Skeletal muscle tissue (tissue), 4 donors: ENCODE measurements around the gene SERAC1. TPM values are rescaled to one million over a fixed set of nuclear protein-coding genes. Genes with fewer than 3 reads are reported as not detected.

Experiments used
- H3K27ac ChIP-seq: one replicate; pipeline ENCODE4 v1.7.0; 2013; ENCODE audit warnings: mild to moderate bottlenecking, low read depth, low read length, inconsistent platforms
- H3K27me3 ChIP-seq, 3 donors: one replicate each; pipeline ENCODE4 v1.7.0; 2013; ENCODE audit warnings: low read length in 3 of 3; ENCODE audit not compliant: control insufficient read depth in 3 of 3, insufficient read depth in 3 of 3
- H3K36me3 ChIP-seq, 3 donors: one replicate each; pipeline ENCODE4 v1.7.0; 2013; ENCODE audit warnings: low read length in 3 of 3; ENCODE audit not compliant: control insufficient read depth in 3 of 3, insufficient read depth in 3 of 3
- H3K4me1 ChIP-seq, 3 donors: one replicate each; pipeline ENCODE4 v1.7.0; 2013; ENCODE audit warnings: low read length in 3 of 3, mild to moderate bottlenecking in 3 of 3; ENCODE audit not compliant: control insufficient read depth in 3 of 3, insufficient read depth in 3 of 3
- H3K4me3 ChIP-seq, 3 donors: one replicate each; pipeline ENCODE4 v1.7.0; 2013; ENCODE audit warnings: low read length in 3 of 3
- H3K9ac ChIP-seq, 3 donors: one replicate each; pipeline ENCODE4 v1.7.0; 2013; ENCODE audit warnings: low read length in 3 of 3, mild to moderate bottlenecking in 3 of 3, moderate library complexity in 2 of 3, low read depth in 1 of 3
- H3K9me3 ChIP-seq, 3 donors: one replicate each; pipeline ENCODE4 v1.7.0; 2013; ENCODE audit warnings: low read length in 3 of 3; ENCODE audit not compliant: control insufficient read depth in 3 of 3
- total RNA-seq: library from RNA; depleted of rRNA; stranded (reverse); fragments of >200 nt; gene quantifications from one replicate; pipeline ENCODE4 v1.2.3, GENCODE V29; 2014
- donor health status: Osteomylitis.

Gene SERAC1
- total RNA-seq, 1 donor from 2014 or later: 6.8 TPM

- no peak overlapping the region for H3K27ac ChIP-seq
- H3K9me3 ChIP-seq: no peaks in the 10 kb centered on the region
- no peaks in the 10 kb centered on the region for H3K4me1 ChIP-seq
- H3K36me3 ChIP-seq: peaks cover 0 to 2% (median 0%) of the 10 kb centered on the region in 3 donors
- H3K27me3 ChIP-seq: no peaks in the 10 kb centered on the region
- H3K9ac ChIP-seq: no peak overlapping the region
- no peak overlapping the region for H3K4me3 ChIP-seq
Observed at GRCh38 chr6:158131926-158132325, 36.1 kb downstream of the SERAC1 start.

DNA sequence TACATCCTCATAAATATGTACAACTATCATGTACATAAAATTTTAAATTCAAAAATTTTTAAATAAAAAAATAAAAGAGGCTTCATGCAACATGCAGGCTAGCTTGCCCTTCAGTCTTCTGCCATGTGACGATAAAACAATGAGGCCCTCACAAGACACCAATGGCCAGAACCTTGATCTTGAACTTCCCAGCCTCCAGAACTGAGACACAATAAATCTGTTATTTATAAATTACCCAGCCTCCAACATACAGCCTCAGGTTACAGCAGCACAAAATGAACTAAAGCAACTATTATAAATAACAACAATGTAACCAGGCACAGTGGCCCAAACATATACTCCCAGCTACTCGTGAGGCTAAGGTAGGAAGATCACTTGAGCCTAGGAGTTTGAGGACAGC, 42.8 kb downstream of the SERAC1 start:
- Histone ChIP-seq H3K36me3 (peaks cover 0 to 11% (median 2%) of the 10 kb centered on the region in 3 donors), H3K9me3 (no peaks in the 10 kb centered on the region), H3K27ac (no peak overlapping the region), H3K4me3 (no peak overlapping the region), H3K4me1 (no peaks in the 10 kb centered on the region), H3K9ac (no peak overlapping the region), H3K27me3 (no peaks in the 10 kb centered on the region)

DNA sequence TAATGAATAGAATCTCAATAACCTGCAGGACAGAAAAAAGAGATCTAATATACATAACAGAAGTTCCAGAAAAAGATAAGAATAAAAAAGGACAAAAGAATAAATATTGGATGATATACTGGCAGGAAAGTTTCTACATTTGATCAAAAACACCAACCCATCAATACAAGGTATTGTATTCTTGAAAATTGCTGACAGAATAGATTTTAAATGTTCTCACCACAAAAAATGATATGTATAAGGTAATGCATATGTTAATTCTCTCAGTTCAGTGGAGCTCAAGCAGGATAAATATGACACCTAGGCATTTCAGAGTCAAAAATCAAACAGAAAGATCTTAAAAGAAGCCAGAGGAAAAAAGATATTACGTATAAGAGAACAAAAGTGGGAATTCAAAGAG, 43.8 kb downstream of the SERAC1 start:
- no peak overlapping the region for H3K27ac ChIP-seq
- H3K9me3 ChIP-seq: no peaks in the 10 kb centered on the region
- H3K36me3 ChIP-seq: peaks cover 0 to 13% (median 2%) of the 10 kb centered on the region in 3 donors
- no peaks in the 10 kb centered on the region for H3K4me1 ChIP-seq
- no peak overlapping the region for H3K4me3 ChIP-seq
- H3K9ac ChIP-seq: no peak overlapping the region
- no peaks in the 10 kb centered on the region for H3K27me3 ChIP-seq

DNA sequence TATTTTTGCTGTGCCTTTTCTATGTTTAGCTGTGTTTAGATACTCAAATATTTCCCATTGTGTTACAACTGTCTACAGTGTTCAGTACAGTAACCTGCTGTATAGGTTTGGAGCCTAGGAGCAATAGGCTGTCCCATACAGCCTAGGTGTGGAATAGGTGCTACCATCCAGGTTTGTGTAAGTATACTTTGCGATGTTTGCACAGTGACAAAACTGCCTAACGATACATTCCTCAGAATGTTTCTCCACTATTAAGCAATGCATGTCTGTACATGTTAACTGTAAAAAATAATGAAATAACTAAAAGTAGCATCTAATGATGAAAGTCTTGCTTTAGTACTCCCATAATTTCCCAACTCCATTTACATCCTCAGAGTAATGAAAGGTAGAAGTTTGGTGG, 46.0 kb downstream of the SERAC1 start:
- Histone ChIP-seq H3K27me3 (no peaks in the 10 kb centered on the region), H3K4me1 (no peaks in the 10 kb centered on the region), H3K9me3 (no peaks in the 10 kb centered on the region), H3K9ac (no peak overlapping the region), H3K36me3 (peaks cover 5 to 16% (median 5%) of the 10 kb centered on the region in 3 donors), H3K27ac (no peak overlapping the region), H3K4me3 (no peak overlapping the region)

DNA sequence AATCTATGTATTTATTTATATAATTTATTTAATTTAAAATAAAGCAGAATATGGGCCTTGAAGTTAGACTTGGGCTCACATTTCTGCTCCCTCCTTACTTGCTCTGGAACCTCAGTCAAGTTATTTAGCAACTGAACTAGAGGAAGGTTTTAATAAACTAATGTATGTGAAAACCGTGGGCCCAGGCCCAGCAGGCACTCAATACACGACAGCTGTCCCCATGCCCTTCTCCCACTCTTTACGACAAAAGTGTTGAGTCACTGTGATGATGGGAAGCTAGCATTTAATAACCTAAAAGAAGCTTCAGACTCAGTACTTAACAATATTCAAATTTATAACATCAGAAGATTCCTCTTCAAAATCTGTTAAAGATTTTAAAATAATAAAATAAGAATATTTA, 46.7 kb downstream of the SERAC1 start:
- Histone ChIP-seq H3K27ac (no peak overlapping the region), H3K4me1 (no peaks in the 10 kb centered on the region), H3K27me3 (no peaks in the 10 kb centered on the region), H3K36me3 (peaks cover 5 to 18% (median 7%) of the 10 kb centered on the region in 3 donors), H3K4me3 (no peak overlapping the region), H3K9me3 (no peaks in the 10 kb centered on the region), H3K9ac (no peak overlapping the region)

DNA sequence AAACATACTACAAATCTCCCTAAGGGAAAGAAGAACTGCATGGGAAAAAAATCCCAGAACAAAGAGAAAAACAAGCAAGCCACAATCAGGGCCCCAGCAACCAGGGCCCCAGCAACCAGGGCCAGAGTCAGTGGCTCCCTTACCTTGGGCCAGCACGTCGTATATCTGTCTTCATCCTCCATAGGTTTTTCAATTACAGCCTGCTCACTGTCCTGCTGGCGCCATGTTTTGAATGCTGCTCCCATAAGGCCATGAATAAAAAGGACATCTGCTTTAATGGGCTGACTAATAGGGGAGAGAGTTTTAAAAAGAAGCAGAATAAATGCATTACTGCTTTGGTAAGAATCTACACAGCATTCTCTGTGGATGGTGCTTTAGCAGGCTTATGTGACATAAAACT, 49.2 kb downstream of the SERAC1 start:
- Histone ChIP-seq H3K27me3 (no peaks in the 10 kb centered on the region), H3K27ac (no peak overlapping the region), H3K9me3 (no peaks in the 10 kb centered on the region), H3K36me3 (peaks cover 9 to 28% (median 21%) of the 10 kb centered on the region in 3 donors), H3K9ac (no peak overlapping the region), H3K4me1 (no peaks in the 10 kb centered on the region), H3K4me3 (no peak overlapping the region)

DNA sequence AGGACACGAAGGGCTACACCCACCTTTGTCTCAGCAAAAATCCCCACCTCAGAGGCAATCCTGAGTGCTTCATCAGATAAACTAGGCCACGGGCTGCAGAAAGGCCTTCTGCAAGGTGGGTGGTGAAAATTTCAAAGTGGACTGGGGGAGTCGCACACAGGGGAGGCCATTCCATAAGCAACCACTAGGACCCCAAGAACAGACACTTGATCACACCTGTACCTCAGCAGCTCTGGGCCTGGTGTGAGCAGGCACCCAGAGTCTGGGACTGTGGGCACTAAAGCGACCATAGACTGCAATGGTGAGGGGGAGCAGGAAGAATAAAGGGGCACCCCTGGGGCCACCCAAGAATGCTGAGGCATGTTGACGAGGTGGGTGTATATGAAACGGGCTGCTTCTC, 52.6 kb downstream of the SERAC1 start:
- Histone ChIP-seq H3K27me3 (no peaks in the 10 kb centered on the region), H3K36me3 (peaks cover 18 to 34% (median 34%) of the 10 kb centered on the region in 3 donors), H3K9me3 (no peaks in the 10 kb centered on the region), H3K9ac (no peak overlapping the region), H3K27ac (no peak overlapping the region), H3K4me1 (no peaks in the 10 kb centered on the region), H3K4me3 (no peak overlapping the region)

DNA sequence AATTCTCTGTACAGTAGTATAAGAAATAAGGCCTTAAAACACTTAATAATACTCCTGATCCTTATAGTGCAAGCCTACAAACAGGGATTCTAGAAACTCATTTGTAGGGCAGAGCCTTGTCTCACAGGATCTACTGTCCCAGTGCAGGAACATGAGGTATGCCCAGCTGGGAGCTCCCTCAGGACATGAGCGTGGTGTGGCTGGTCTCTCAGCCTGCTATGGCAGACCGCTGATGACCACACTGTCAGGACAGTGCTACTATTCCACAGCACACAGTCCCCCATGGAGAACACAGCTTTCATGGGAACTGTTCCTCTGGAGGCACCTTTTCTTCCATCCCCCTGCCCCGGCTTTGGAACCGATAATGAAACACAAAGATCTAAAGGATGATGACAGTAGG, 53.0 kb downstream of the SERAC1 start:
- Histone ChIP-seq H3K9ac (no peak overlapping the region), H3K4me3 (no peak overlapping the region), H3K9me3 (no peaks in the 10 kb centered on the region), H3K36me3 (peaks cover 18 to 34% (median 31%) of the 10 kb centered on the region in 3 donors), H3K27ac (no peak overlapping the region), H3K27me3 (no peaks in the 10 kb centered on the region), H3K4me1 (no peaks in the 10 kb centered on the region)

- no peaks in the 10 kb centered on the region for H3K27me3 ChIP-seq
- H3K4me3 ChIP-seq: no peak overlapping the region
- no peaks in the 10 kb centered on the region for H3K4me1 ChIP-seq
- H3K27ac ChIP-seq: no peak overlapping the region
- H3K9ac ChIP-seq: no peak overlapping the region
- H3K9me3 ChIP-seq: no peaks in the 10 kb centered on the region
- peaks cover 16 to 35% (median 31%) of the 10 kb centered on the region in 3 donors for H3K36me3 ChIP-seq
Observed at GRCh38 chr6:158113802-158114201, 54.3 kb downstream of the SERAC1 start.

DNA sequence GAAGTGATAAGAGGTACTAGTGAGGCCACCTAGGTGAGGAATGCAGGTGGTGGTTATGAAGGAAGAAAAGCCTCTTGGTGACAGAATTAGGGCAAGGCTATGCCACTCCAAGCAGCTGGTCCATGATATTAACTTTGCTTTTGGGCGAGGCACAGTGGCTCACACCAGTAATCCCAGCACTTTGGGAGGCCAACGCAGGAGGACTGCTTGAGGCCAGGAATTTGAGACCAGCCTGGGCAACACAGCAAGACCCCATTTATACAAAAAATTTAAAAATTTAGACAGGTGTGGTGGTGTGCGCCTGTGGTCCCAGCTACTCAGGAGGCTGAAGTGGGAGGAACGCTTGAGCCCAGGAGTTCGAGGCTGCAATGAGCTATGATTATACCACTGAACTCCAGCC, 56.1 kb downstream of the SERAC1 start:
- H3K36me3 ChIP-seq: peaks cover 13 to 34% (median 28%) of the 10 kb centered on the region in 3 donors
- H3K27me3 ChIP-seq: no peaks in the 10 kb centered on the region
- no peak overlapping the region for H3K27ac ChIP-seq
- no peak overlapping the region for H3K9ac ChIP-seq
- H3K4me3 ChIP-seq: no peak overlapping the region
- no peaks in the 10 kb centered on the region for H3K9me3 ChIP-seq
- H3K4me1 ChIP-seq: no peaks in the 10 kb centered on the region

DNA sequence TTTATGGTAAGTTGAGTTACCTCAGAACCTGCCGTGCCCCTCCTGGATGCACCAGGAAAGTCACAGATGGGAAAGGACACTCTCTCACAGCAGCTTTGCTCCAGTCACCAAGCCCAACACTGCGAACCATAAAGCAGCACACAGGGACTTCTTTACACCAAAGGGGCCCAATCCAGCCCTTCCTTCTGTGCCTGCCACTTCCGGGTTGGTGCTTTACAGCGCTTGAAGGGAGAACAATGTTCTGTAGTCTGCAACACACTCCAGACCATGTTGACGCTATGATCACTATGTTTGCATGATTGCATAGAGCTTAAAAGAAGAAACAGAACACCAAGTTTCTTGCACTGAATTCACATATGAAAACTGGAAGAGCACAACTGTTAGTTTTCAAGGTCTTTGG, 57.1 kb downstream of the SERAC1 start:
- peaks cover 13 to 28% (median 27%) of the 10 kb centered on the region in 3 donors for H3K36me3 ChIP-seq

More for the DNA sequence above, 57.1 kb downstream of the SERAC1 start:
- no peaks in the 10 kb centered on the region for H3K4me1 ChIP-seq
- no peaks in the 10 kb centered on the region for H3K27me3 ChIP-seq
- no peak overlapping the region for H3K4me3 ChIP-seq
- H3K9ac ChIP-seq: no peak overlapping the region
- no peak overlapping the region for H3K27ac ChIP-seq
- no peaks in the 10 kb centered on the region for H3K9me3 ChIP-seq
